ENCODE data around the gene MRPS25. TPM values are rescaled to one million over a fixed set of nuclear protein-coding genes. Genes with fewer than 3 reads are reported as not detected.

MRPS25 gene
- total RNA-seq, 1 experiment from 2014 or later, result 45.2 TPM

DNA sequence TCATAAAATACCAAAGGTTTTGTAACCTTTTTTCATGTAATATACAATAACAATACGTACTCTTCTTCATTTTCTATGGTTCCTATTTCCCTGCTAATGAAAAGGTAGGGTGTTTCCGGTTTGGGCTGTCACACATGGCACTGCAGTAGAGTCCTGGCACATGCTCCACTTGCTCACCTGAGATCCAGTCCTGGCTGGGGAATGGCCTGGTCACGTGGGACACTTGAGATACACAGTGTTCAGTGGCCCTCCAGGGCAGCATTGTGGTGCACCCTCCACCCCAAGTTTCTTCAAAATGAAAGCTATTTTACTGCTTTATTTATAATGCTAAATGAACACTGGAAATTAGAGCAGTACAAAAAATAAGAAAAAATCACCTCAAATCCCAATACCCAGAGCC, 23.2 kb downstream of the MRPS25 start:
- ChIA-PET POLR2A (no interaction called here), CTCF (no interaction called here)
- in situ Hi-C loops (cut with HindIII; ENCODE audit: low pct_unique_long_range_greater_than_20kb, low sequenced_read_pairs), result no loop called here
- Histone ChIP-seq H3K4me1 (ENCODE audit: control insufficient read depth, insufficient read depth, low read length) (no peaks in the 10 kb centered on the region), H3K27me3 (ENCODE audit: control insufficient read depth, insufficient read depth, low read length) (no peaks in the 10 kb centered on the region), H3K36me3 (ENCODE audit: control insufficient read depth, insufficient read depth, low read length) (peaks cover 13% of the 10 kb centered on the region), H3K9me3 (ENCODE audit: control insufficient read depth, insufficient read depth, low read depth, low read length) (no peaks in the 10 kb centered on the region), H3K4me3 (ENCODE audit: low read depth in 2 of 2, low read length in 2 of 2) (no peak overlapping the region), H3K27ac (ENCODE audit: low read length) (no peak overlapping the region)
- DNase-seq (ENCODE audit: low read depth, low spot score) (no peak), ATAC-seq (no peak)
- no TSS peak for BruUV-seq (replicated peaks)
- no peak for TF ChIP-seq POLR2AphosphoS5 (IDR thresholded peaks at IDR 0.05; ENCODE audit: low read depth, low read length)
- no peak for TF ChIP-seq SIN3A (IDR thresholded peaks at IDR 0.05; ENCODE audit: borderline replicate concordance, insufficient read depth, low read depth, low read length)
- TF ChIP-seq TCF7L2 (IDR thresholded peaks at IDR 0.05; ENCODE audit: low read depth, low read length), result no peak
- TF ChIP-seq, protein P1, sequence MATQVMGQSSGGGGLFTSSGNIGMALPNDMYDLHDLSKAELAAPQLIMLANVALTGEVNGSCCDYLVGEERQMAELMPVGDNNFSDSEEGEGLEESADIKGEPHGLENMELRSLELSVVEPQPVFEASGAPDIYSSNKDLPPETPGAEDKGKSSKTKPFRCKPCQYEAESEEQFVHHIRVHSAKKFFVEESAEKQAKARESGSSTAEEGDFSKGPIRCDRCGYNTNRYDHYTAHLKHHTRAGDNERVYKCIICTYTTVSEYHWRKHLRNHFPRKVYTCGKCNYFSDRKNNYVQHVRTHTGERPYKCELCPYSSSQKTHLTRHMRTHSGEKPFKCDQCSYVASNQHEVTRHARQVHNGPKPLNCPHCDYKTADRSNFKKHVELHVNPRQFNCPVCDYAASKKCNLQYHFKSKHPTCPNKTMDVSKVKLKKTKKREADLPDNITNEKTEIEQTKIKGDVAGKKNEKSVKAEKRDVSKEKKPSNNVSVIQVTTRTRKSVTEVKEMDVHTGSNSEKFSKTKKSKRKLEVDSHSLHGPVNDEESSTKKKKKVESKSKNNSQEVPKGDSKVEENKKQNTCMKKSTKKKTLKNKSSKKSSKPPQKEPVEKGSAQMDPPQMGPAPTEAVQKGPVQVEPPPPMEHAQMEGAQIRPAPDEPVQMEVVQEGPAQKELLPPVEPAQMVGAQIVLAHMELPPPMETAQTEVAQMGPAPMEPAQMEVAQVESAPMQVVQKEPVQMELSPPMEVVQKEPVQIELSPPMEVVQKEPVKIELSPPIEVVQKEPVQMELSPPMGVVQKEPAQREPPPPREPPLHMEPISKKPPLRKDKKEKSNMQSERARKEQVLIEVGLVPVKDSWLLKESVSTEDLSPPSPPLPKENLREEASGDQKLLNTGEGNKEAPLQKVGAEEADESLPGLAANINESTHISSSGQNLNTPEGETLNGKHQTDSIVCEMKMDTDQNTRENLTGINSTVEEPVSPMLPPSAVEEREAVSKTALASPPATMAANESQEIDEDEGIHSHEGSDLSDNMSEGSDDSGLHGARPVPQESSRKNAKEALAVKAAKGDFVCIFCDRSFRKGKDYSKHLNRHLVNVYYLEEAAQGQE (IDR thresholded peaks at IDR 0.05; ENCODE audit: insufficient read depth in 1 of 2, low read depth in 2 of 2, low read length in 1 of 2), result no peak
- TF ChIP-seq, protein P2, sequence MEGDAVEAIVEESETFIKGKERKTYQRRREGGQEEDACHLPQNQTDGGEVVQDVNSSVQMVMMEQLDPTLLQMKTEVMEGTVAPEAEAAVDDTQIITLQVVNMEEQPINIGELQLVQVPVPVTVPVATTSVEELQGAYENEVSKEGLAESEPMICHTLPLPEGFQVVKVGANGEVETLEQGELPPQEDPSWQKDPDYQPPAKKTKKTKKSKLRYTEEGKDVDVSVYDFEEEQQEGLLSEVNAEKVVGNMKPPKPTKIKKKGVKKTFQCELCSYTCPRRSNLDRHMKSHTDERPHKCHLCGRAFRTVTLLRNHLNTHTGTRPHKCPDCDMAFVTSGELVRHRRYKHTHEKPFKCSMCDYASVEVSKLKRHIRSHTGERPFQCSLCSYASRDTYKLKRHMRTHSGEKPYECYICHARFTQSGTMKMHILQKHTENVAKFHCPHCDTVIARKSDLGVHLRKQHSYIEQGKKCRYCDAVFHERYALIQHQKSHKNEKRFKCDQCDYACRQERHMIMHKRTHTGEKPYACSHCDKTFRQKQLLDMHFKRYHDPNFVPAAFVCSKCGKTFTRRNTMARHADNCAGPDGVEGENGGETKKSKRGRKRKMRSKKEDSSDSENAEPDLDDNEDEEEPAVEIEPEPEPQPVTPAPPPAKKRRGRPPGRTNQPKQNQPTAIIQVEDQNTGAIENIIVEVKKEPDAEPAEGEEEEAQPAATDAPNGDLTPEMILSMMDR (IDR thresholded peaks at IDR 0.05), result no peak
- intact Hi-C loops (cut with micrococcal nuclease; ENCODE audit: unreplicated experiment), result no loop called here

DNA sequence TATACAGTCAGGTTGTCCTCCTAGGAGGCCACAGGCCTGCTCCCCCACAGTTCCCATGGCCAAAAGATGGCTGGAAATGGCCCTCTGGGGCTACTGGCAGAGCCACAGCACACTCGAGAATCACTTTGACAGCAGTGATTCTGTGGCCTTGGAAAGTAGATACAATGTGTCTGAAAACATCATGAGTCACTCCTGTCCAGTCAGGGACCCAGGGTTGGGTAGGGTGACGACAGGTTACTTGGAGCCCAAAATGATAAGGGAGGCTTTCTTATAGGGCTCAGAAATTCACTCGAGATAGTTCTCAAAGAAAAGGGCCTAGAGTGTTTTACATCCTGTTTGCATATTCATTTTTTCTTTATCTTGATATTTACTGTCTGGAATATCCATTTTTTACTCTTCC, 24.3 kb downstream of the MRPS25 start:
- no peak overlapping the region for H3K4me3 ChIP-seq (ENCODE audit: low read depth in 2 of 2, low read length in 2 of 2)
- DNase-seq (ENCODE audit: low read depth, low spot score) (no peak), ATAC-seq (no peak)
- POLR2A ChIA-PET, result no interaction called here
- intact Hi-C loops (cut with micrococcal nuclease; ENCODE audit: unreplicated experiment), result no loop called here
- no TSS peak for BruUV-seq (replicated peaks)
- H3K4me1 ChIP-seq (ENCODE audit: control insufficient read depth, insufficient read depth, low read length), result no peaks in the 10 kb centered on the region
- CTCF ChIA-PET, result no interaction called here
- H3K36me3 ChIP-seq (ENCODE audit: control insufficient read depth, insufficient read depth, low read length), result peaks cover 13% of the 10 kb centered on the region
- H3K27ac ChIP-seq (ENCODE audit: low read length), result no peak overlapping the region
- TF ChIP-seq, protein P1 (IDR thresholded peaks at IDR 0.05; ENCODE audit: insufficient read depth in 1 of 2, low read depth in 2 of 2, low read length in 1 of 2), result no peak
- TF ChIP-seq TCF7L2 (IDR thresholded peaks at IDR 0.05; ENCODE audit: low read depth, low read length) (no peak), POLR2AphosphoS5 (IDR thresholded peaks at IDR 0.05; ENCODE audit: low read depth, low read length) (no peak), SIN3A (IDR thresholded peaks at IDR 0.05; ENCODE audit: borderline replicate concordance, insufficient read depth, low read depth, low read length) (no peak)
- TF ChIP-seq, protein P2 (IDR thresholded peaks at IDR 0.05), result no peak
- in situ Hi-C loops (cut with HindIII; ENCODE audit: low pct_unique_long_range_greater_than_20kb, low sequenced_read_pairs), result no loop called here
- H3K27me3 ChIP-seq (ENCODE audit: control insufficient read depth, insufficient read depth, low read length), result no peaks in the 10 kb centered on the region
- H3K9me3 ChIP-seq (ENCODE audit: control insufficient read depth, insufficient read depth, low read depth, low read length), result no peaks in the 10 kb centered on the region
